Neuronal stem cell (in vitro differentiated cells): ENCODE data around the gene GUCY1A1.
A peak's percentile ranks its signal among the peaks of the same experiment; 100 is the strongest.

Source experiments
- DNase-seq: peaks from one replicate; pipeline ENCODE4 v3.0.0-alpha.2; 2013; ENCODE audit warnings: low spot score
- H2AFZ ChIP-seq: one replicate; pipeline ENCODE4 v1.6.1; 2013; ENCODE audit warnings: mild to moderate bottlenecking, low read length, inconsistent platforms
- H2AK5ac ChIP-seq: 2 replicates; pipeline ENCODE4 v1.6.1; 2013; ENCODE audit warnings: low read depth, mild to moderate bottlenecking, inconsistent platforms, low read length, moderate library complexity, mixed read lengths
- H2BK120ac ChIP-seq: 2 replicates; pipeline ENCODE4 v1.6.1; 2013; ENCODE audit warnings: low read depth, mild to moderate bottlenecking, inconsistent platforms, low read length, moderate library complexity, mixed read lengths
- H2BK12ac ChIP-seq: one replicate; pipeline ENCODE4 v1.6.1; 2013; ENCODE audit warnings: low read length, inconsistent platforms
- H2BK15ac ChIP-seq: 2 replicates; pipeline ENCODE4 v1.6.1; 2013; ENCODE audit warnings: mild to moderate bottlenecking, low read length, inconsistent platforms, mixed read lengths
- H2BK5ac ChIP-seq: one replicate; pipeline ENCODE4 v1.6.1; 2013; ENCODE audit warnings: inconsistent platforms, mild to moderate bottlenecking, low read length, moderate library complexity
- H3K14ac ChIP-seq: one replicate; pipeline ENCODE4 v1.6.1; 2013; ENCODE audit warnings: low read length, inconsistent platforms
- H3K18ac ChIP-seq: 2 replicates; pipeline ENCODE4 v1.6.1; 2013; ENCODE audit warnings: low read length, inconsistent platforms
- H3K23ac ChIP-seq: 2 replicates; pipeline ENCODE4 v1.6.1; 2013; ENCODE audit warnings: low read depth, mild to moderate bottlenecking, mixed read lengths, low read length, inconsistent platforms; ENCODE audit not compliant: poor library complexity
- H3K27ac ChIP-seq: replicated peaks from 3 replicates; pipeline ENCODE4 v1.5.1; 2013; ENCODE audit warnings: low read length, inconsistent platforms
- H3K27me3 ChIP-seq, 3 experiments: 2 replicates each; pipeline ENCODE4 v1.6.1; 2013; ENCODE audit warnings: low read length in 3 of 3, mild to moderate bottlenecking in 2 of 3, inconsistent platforms in 1 of 3, low read depth in 1 of 3, mixed read lengths in 1 of 3, moderate library complexity in 1 of 3; ENCODE audit not compliant: control insufficient read depth in 3 of 3, insufficient read depth in 3 of 3
- H3K36me3 ChIP-seq, 2 donors: replicated peaks in 1 of 2; 2 replicates each; pipeline ENCODE4 v1.6.1; 2013; ENCODE audit warnings: low read length in 2 of 2; ENCODE audit not compliant: control insufficient read depth in 2 of 2, insufficient read depth in 2 of 2
- H3K4ac ChIP-seq: 2 replicates; pipeline ENCODE4 v1.6.1; 2013; ENCODE audit warnings: inconsistent platforms, mild to moderate bottlenecking, low read length, moderate library complexity
- H3K4me1 ChIP-seq, 2 donors: 1 replicate in 1 of 2; 2 replicates in 1 of 2; pipeline ENCODE4 v1.6.1; 2013; ENCODE audit warnings: low read length in 2 of 2, low read depth in 1 of 2; ENCODE audit not compliant: control insufficient read depth in 2 of 2, insufficient read depth in 1 of 2
- H3K4me2 ChIP-seq: one replicate; pipeline ENCODE4 v1.6.1; 2013; ENCODE audit warnings: mild to moderate bottlenecking, low read length, inconsistent platforms; ENCODE audit not compliant: insufficient read depth, poor library complexity, severe bottlenecking
- H3K4me3 ChIP-seq, 2 donors: 2 replicates each; pipeline ENCODE4 v1.5.1; 2013; ENCODE audit warnings: low read length in 2 of 2, mild to moderate bottlenecking in 2 of 2, inconsistent platforms in 1 of 2, moderate library complexity in 1 of 2
- H3K79me1 ChIP-seq: one replicate; pipeline ENCODE4 v1.6.1; 2013; ENCODE audit warnings: low read depth, mild to moderate bottlenecking, inconsistent platforms, low read length, moderate library complexity
- H3K9ac ChIP-seq: one replicate; pipeline ENCODE4 v1.6.1; 2013; ENCODE audit warnings: mild to moderate bottlenecking, low read depth, low read length, inconsistent platforms; ENCODE audit not compliant: poor library complexity
- H3K9me3 ChIP-seq, 2 donors: replicated peaks in 1 of 2; 2 replicates each; pipeline versions ENCODE3 to v1.6.1; 2013; ENCODE audit warnings: low read length in 2 of 2, mild to moderate bottlenecking in 2 of 2, inconsistent platforms in 1 of 2, low read depth in 1 of 2, mixed read lengths in 1 of 2, moderate library complexity in 1 of 2; ENCODE audit not compliant: control insufficient read depth in 2 of 2, insufficient read depth in 1 of 2
- H4K8ac ChIP-seq: one replicate; pipeline ENCODE4 v1.6.1; 2013; ENCODE audit warnings: low read depth, mild to moderate bottlenecking, inconsistent platforms, low read length, moderate library complexity
- H4K91ac ChIP-seq: one replicate; pipeline ENCODE4 v1.6.1; 2013; ENCODE audit warnings: low read length, low read depth, mild to moderate bottlenecking, inconsistent platforms; ENCODE audit not compliant: poor library complexity
- WGBS, 2 donors: extraction: QIAGEN DNeasy Blood & Tissue Kit; methylation state at CpG; one replicate each; pipeline ENCODE4 v1.1.7; 2013; ENCODE audit warnings: missing lambda C conversion rate in 2 of 2, mixed read lengths in 1 of 2; ENCODE audit not compliant: insufficient read length in 2 of 2, insufficient replicate concordance in 1 of 2; ENCODE audit errors: extremely low coverage in 2 of 2; 5-methylcytosine and 5-hydroxymethylcytosine counted together

Gene GUCY1A1

DNA sequence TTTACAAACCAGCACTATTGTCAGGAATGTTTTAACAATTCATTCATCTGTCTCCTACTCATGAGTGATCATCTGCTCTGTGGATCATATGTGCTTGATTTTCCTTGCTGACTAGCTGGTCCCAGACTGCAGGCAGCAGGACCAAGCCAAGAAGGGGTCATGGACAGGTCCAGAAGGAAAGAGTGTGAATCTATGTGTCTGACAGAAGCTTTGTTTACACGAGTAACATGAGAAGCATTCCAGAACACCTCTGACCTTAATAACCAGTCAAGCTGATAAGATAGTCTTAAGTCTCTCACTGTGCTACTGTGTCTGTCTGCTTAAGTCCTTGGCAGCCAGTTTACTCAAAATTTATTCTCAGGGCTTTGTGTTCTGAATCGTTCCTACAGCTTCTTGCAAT, 39.0 kb downstream of the GUCY1A1 start:
- H3K36me3 ChIP-seq, result no peaks in the 10 kb centered on the region

GRCh38 chr4:155706147-155706546, 39.5 kb downstream of the GUCY1A1 start:
- no peaks in the 10 kb centered on the region for H3K79me1 ChIP-seq
- H3K4ac ChIP-seq, result no peak overlapping the region
- no peak overlapping the region for H3K18ac ChIP-seq
- H2AK5ac ChIP-seq, result no peak overlapping the region
- WGBS, 2 donors, result no CpG with 5 or more reads among the region's 2 CpGs
- no peak overlapping the region for H2BK12ac ChIP-seq
- no peaks in the 10 kb centered on the region for H3K36me3 ChIP-seq
- H3K14ac ChIP-seq, result no peak overlapping the region
- H3K9me3 ChIP-seq, result no peaks in the 10 kb centered on the region
- no peak overlapping the region for H2BK120ac ChIP-seq
- no peak overlapping the region for H3K4me2 ChIP-seq
- no peak overlapping the region for H3K27ac ChIP-seq
- H4K91ac ChIP-seq, result no peak overlapping the region
- no peak overlapping the region for H2BK15ac ChIP-seq
- H3K27me3 ChIP-seq, result no peaks in the 10 kb centered on the region
- no peak overlapping the region for H2AFZ ChIP-seq
- no peak overlapping the region for H3K4me3 ChIP-seq
- H3K23ac ChIP-seq, result no peak overlapping the region
- no peak overlapping the region for H4K8ac ChIP-seq
- DNase-seq, result no peak
- no peak overlapping the region for H2BK5ac ChIP-seq
- H3K4me1 ChIP-seq, result peaks cover 2 to 7% of the 10 kb centered on the region in 2 donors
- H3K9ac ChIP-seq, result no peak overlapping the region

More for the DNA sequence above, 39.0 kb downstream of the GUCY1A1 start:
- Histone ChIP-seq H4K8ac (no peak overlapping the region), H2AK5ac (no peak overlapping the region), H3K9ac (no peak overlapping the region), H3K4me3 (no peak overlapping the region), H3K4me1 (peaks cover 2 to 7% of the 10 kb centered on the region in 2 donors), H3K23ac (no peak overlapping the region), H2BK5ac (no peak overlapping the region), H3K27me3 (no peaks in the 10 kb centered on the region), H3K9me3 (no peaks in the 10 kb centered on the region), H2BK15ac (no peak overlapping the region), H4K91ac (no peak overlapping the region), H3K27ac (no peak overlapping the region), H3K18ac (no peak overlapping the region), H2BK120ac (no peak overlapping the region), H3K14ac (no peak overlapping the region), H3K4me2 (no peak overlapping the region), H2AFZ (no peak overlapping the region), H3K79me1 (no peaks in the 10 kb centered on the region), H2BK12ac (no peak overlapping the region), H3K4ac (no peak overlapping the region)
- no CpG with 5 or more reads among the region's 2 CpGs for WGBS, 2 donors
- DNase-seq, result peak; percentile 43

GRCh38 chr4:155707251-155707650, 40.6 kb downstream of the GUCY1A1 start:
- Histone ChIP-seq H3K23ac (no peak overlapping the region), H3K14ac (no peak overlapping the region), H2BK5ac (no peak overlapping the region), H3K27ac (no peak overlapping the region), H2BK120ac (no peak overlapping the region), H3K18ac (no peak overlapping the region), H3K79me1 (no peaks in the 10 kb centered on the region), H2AFZ (no peak overlapping the region), H2AK5ac (no peak overlapping the region), H2BK15ac (no peak overlapping the region), H2BK12ac (no peak overlapping the region), H3K9ac (no peak overlapping the region), H4K91ac (no peak overlapping the region), H3K4me2 (no peak overlapping the region), H3K36me3 (no peaks in the 10 kb centered on the region), H3K27me3 (no peaks in the 10 kb centered on the region), H3K4me1 (peaks cover 2 to 7% of the 10 kb centered on the region in 2 donors), H3K4ac (no peak overlapping the region), H3K4me3 (no peak overlapping the region), H3K9me3 (no peaks in the 10 kb centered on the region), H4K8ac (no peak overlapping the region)
- no peak for DNase-seq
- WGBS, 2 donors, result no CpG with 5 or more reads among the region's 5 CpGs

- H2BK120ac ChIP-seq, result no peak overlapping the region
- H4K8ac ChIP-seq, result no peak overlapping the region
- DNase-seq, result no peak
- H2BK15ac ChIP-seq, result no peak overlapping the region
- H3K4me3 ChIP-seq, result no peak overlapping the region
- no peak overlapping the region for H3K23ac ChIP-seq
- no peak overlapping the region for H3K9ac ChIP-seq
- no peak overlapping the region for H2BK12ac ChIP-seq
- no peak overlapping the region for H3K14ac ChIP-seq
- no peak overlapping the region for H3K27ac ChIP-seq
- H2AFZ ChIP-seq, result no peak overlapping the region
- H3K36me3 ChIP-seq, result peaks cover 0 to 4% of the 10 kb centered on the region in 2 donors
- no peak overlapping the region for H2AK5ac ChIP-seq
- no peak overlapping the region for H3K4me2 ChIP-seq
- H3K4ac ChIP-seq, result no peak overlapping the region
- no peak overlapping the region for H2BK5ac ChIP-seq
- H3K9me3 ChIP-seq, result no peaks in the 10 kb centered on the region
- no peaks in the 10 kb centered on the region for H3K79me1 ChIP-seq
- WGBS, 2 donors, result no CpG with 5 or more reads among the region's 1 CpG
- H3K4me1 ChIP-seq, result peaks cover 2 to 7% of the 10 kb centered on the region in 2 donors
- no peak overlapping the region for H3K18ac ChIP-seq
- no peak overlapping the region for H4K91ac ChIP-seq
- no peaks in the 10 kb centered on the region for H3K27me3 ChIP-seq
These were observed 42.1 kb downstream of the GUCY1A1 start for GRCh38 chr4:155708782-155709181.
